AG20443 (cell line): ENCODE measurements around the gene CCNL2.
"Not testable (repeated sequence)": the region's sequence is repeated elsewhere in the genome, so short reads cannot be mapped to it uniquely, and the experiment has no call there.

ENCODE experiments used
- DNase-seq: peaks from one replicate; pipeline ENCODE4 v3.0.0; 2012; ENCODE audit warnings: low spot score, mixed read lengths

CCNL2 gene

GRCh38 chr1:1419813-1420653 is 20.9 kb upstream of the CCNL2 start:
- peak; percentile 75 for DNase-seq

- DNase-seq, result no peak
Observed at GRCh38 chr1:1419363-1419812, 20.3 kb upstream of the CCNL2 start.

- DNase-seq, result no peak
Observed at GRCh38 chr1:1418464-1419362, 19.6 kb upstream of the CCNL2 start.

GRCh38 chr1:1417825-1418463 is 18.8 kb upstream of the CCNL2 start:
- DNase-seq, result not testable (repeated sequence)

GRCh38 chr1:1417396-1417795 is 18.3 kb upstream of the CCNL2 start:
- DNase-seq, result not testable (repeated sequence)

- DNase-seq, result no peak
Observed at GRCh38 chr1:1415751-1416150, 16.6 kb upstream of the CCNL2 start.

- DNase-seq, result not testable (repeated sequence)
Observed at GRCh38 chr1:1412311-1412902, 13.3 kb upstream of the CCNL2 start.

GRCh38 chr1:1411626-1412025 is 12.5 kb upstream of the CCNL2 start:
- DNase-seq, result no peak

- not testable (repeated sequence) for DNase-seq
Observed at GRCh38 chr1:1410238-1410637, 11.1 kb upstream of the CCNL2 start.

- peak; percentile 56 for DNase-seq
Observed at GRCh38 chr1:1407636-1408318, 8.6 kb upstream of the CCNL2 start.

GRCh38 chr1:1406821-1407635 is 7.9 kb upstream of the CCNL2 start, which contains the start of gene MRPL20:
Gene MRPL20, minus strand, starts transcription at chr1:1407293. Its CDS starts 76 bp downstream, at chr1:1407217.
- peak; percentile 98 for DNase-seq

GRCh38 chr1:1406101-1406820 is 7.1 kb upstream of the CCNL2 start:
- DNase-seq, result no peak

GRCh38 chr1:1403653-1404052 is 4.5 kb upstream of the CCNL2 start:
- DNase-seq, result no peak

- not testable (repeated sequence) for DNase-seq
Observed at GRCh38 chr1:1402901-1403392, 3.8 kb upstream of the CCNL2 start.

GRCh38 chr1:1402072-1402900 is 3.2 kb upstream of the CCNL2 start:
- DNase-seq, result peak; percentile 64

- DNase-seq, result no peak
Observed at GRCh38 chr1:1401457-1402010, 2.4 kb upstream of the CCNL2 start.

- DNase-seq, result no peak
Observed at GRCh38 chr1:1400576-1401456, 1.7 kb upstream of the CCNL2 start.
